Lower leg skin (tissue), 4 donors: ENCODE results near the gene MED19. TPM values are rescaled to one million over a fixed set of nuclear protein-coding genes. Genes with fewer than 3 reads are reported as not detected.
"Not testable (repeated sequence)": the region's sequence is repeated elsewhere in the genome, so short reads cannot be mapped to it uniquely, and the experiment has no call there.

Experiments used
- DNase-seq, 2 donors: peaks; one replicate each; pipeline ENCODE4 v3.0.0-alpha.2; 2019; ENCODE audit warnings: low spot score in 2 of 2
- H3K4me3 ChIP-seq: fragments of 200-600 bp; sonication (generic); 2 replicates; pipeline ENCODE4 v1.5.1; 2017; ENCODE audit warnings: mild to moderate bottlenecking, low read depth; ENCODE audit not compliant: poor library complexity, severe bottlenecking
- POLR2A ChIP-seq, 2 donors: fragments of 450-650 bp; IDR thresholded peaks; one replicate each; pipeline ENCODE4 v1.6.1; 2016 to 2017; ENCODE audit warnings: antibody characterized with exemption in 2 of 2, mild to moderate bottlenecking in 1 of 2, moderate library complexity in 1 of 2
- WGBS, 2 donors: methylation state at CpG; one replicate each; pipeline ENCODE4 v1.1.5; 2018; 5-methylcytosine and 5-hydroxymethylcytosine counted together
- intact Hi-C: fragments of 100-400 bp; cut with DNase I; formaldehyde crosslinking; loops from one replicate; pipeline ENCODE4 v1.15.0; 2023; ENCODE audit warnings: low total_unique reads
- total RNA-seq, 4 donors: library from RNA; depleted of rRNA; stranded (reverse); fragments of >200 nt; gene quantifications; one replicate each; pipeline ENCODE4 v1.1.0, GENCODE V29; 2016
- TF ChIP-seq, protein P1 (sequence below), 3 donors: fragments of 450-650 bp; IDR thresholded peaks; one replicate each; pipeline ENCODE4 v1.5.1; 2016; ENCODE audit warnings: antibody characterized with exemption in 3 of 3, mild to moderate bottlenecking in 3 of 3, moderate library complexity in 2 of 3

MED19 gene
- total RNA-seq, 4 donors from 2014 or later = 19.4 to 25.5 (median 23.0) TPM

- no peak overlapping the region for H3K4me3 ChIP-seq
- peak in 1 of 2 donors; percentile 57 for DNase-seq
- TF ChIP-seq, protein P1, sequence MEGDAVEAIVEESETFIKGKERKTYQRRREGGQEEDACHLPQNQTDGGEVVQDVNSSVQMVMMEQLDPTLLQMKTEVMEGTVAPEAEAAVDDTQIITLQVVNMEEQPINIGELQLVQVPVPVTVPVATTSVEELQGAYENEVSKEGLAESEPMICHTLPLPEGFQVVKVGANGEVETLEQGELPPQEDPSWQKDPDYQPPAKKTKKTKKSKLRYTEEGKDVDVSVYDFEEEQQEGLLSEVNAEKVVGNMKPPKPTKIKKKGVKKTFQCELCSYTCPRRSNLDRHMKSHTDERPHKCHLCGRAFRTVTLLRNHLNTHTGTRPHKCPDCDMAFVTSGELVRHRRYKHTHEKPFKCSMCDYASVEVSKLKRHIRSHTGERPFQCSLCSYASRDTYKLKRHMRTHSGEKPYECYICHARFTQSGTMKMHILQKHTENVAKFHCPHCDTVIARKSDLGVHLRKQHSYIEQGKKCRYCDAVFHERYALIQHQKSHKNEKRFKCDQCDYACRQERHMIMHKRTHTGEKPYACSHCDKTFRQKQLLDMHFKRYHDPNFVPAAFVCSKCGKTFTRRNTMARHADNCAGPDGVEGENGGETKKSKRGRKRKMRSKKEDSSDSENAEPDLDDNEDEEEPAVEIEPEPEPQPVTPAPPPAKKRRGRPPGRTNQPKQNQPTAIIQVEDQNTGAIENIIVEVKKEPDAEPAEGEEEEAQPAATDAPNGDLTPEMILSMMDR (IDR thresholded peaks at IDR 0.05) = no peak
- no peak for TF ChIP-seq POLR2A (IDR thresholded peaks at IDR 0.05)
- intact Hi-C loops = no loop called here
- WGBS, 2 donors = 76 to 81% methylated on average over 3 of the region's 3 CpGs
These were observed 23.7 kb upstream of the MED19 start for GRCh38 chr11:57735619-57736298.

GRCh38 chr11:57732661-57733060 lies 20.6 kb upstream of the MED19 start:
- WGBS, 2 donors = 92 to 100% methylated on average over 1 of the region's 1 CpG
- intact Hi-C loops = no loop called here
- H3K4me3 ChIP-seq = no peak overlapping the region
- TF ChIP-seq POLR2A (IDR thresholded peaks at IDR 0.05) = no peak
- TF ChIP-seq, protein P1 (IDR thresholded peaks at IDR 0.05) = no peak
- peak in 1 of 2 donors; percentile 46 for DNase-seq

- H3K4me3 ChIP-seq = no peak overlapping the region
- no peak for TF ChIP-seq POLR2A (IDR thresholded peaks at IDR 0.05)
- TF ChIP-seq, protein P1 (IDR thresholded peaks at IDR 0.05) = no peak
- DNase-seq = no peak
- intact Hi-C loops = no loop called here
- WGBS, 2 donors = 84 to 85% methylated on average over 7 of the region's 7 CpGs
These were observed 17.5 kb upstream of the MED19 start for GRCh38 chr11:57729479-57729878.

DNA sequence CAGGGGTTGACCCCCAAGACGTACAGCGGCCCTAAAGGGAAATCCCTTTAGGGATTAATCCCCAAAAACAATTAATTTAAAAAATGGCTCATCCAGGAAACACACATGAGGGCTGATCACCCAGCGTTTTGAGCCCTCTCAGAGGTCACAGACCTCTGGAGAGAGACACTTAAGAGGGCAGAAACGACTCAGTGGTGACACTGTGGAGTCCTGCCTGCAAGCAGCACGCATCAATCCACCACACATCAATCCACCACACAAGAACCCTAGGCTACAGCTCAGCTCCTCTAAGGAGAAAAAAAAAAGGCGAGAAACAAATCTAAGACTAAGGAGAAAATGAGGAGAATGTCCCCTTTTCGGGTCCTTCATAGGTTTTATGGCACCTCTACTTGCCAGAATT lies 16.8 kb upstream of the MED19 start:
- TF ChIP-seq POLR2A (IDR thresholded peaks at IDR 0.05) = no peak
- TF ChIP-seq, protein P1 (IDR thresholded peaks at IDR 0.05) = no peak
- H3K4me3 ChIP-seq = no peak overlapping the region
- intact Hi-C loops = no loop called here
- DNase-seq = peak in 1 of 2 donors; percentile 25
- WGBS, 2 donors = 75 to 86% methylated on average over 7 of the region's 7 CpGs

DNA sequence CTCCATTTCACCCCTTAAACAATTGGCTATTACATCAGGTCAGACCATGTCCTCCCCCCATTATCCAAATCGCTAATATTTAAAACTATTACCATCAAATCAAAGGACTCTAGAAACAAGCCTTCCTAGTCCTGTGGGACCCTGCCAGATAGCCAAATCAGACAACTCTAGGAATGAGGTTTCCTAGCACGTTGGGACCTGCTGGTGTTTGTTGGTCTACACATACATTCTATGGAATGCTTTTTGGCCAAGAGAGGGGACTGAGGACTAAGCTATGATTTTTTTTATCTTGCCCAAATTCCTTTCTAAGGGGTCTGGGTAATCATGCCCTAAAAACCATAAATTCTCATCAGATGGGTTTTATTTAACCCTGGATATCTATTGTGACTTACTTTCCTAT lies 15.2 kb upstream of the MED19 start:
- intact Hi-C loops = no loop called here
- TF ChIP-seq, protein P1 (IDR thresholded peaks at IDR 0.05) = no peak
- TF ChIP-seq POLR2A (IDR thresholded peaks at IDR 0.05) = no peak
- 40 to 52% methylated on average over 2 of the region's 2 CpGs for WGBS, 2 donors
- no peak overlapping the region for H3K4me3 ChIP-seq
- DNase-seq = no peak

- 96% methylated on average over 12 of the region's 34 CpGs; no CpG with 5 or more reads in 1 of the 2 donors for WGBS, 2 donors
- intact Hi-C loops, H3K4me3 ChIP-seq: not testable (repeated sequence)
- peak in 1 of 2 donors; percentile 61 for DNase-seq
These were observed 4.7 kb upstream of the MED19 start for GRCh38 chr11:57716726-57717125.
